Vagina (tissue), 2 donors: ENCODE measurements around the gene SLC1A5.
"Not testable (repeated sequence)": the region's sequence is repeated elsewhere in the genome, so short reads cannot be mapped to it uniquely, and the experiment has no call there.

ENCODE experiments used
- CTCF ChIP-seq, 3 experiments: fragments of 450-650 bp in 2 of 3; fragments of 200-600 bp in 1 of 3; sonication (generic) in 1 of 3; IDR thresholded peaks; one replicate each; pipeline ENCODE4 v1.5.1; 2017 to 2019; ENCODE audit warnings: antibody characterized with exemption in 3 of 3, mild to moderate bottlenecking in 2 of 3, moderate library complexity in 2 of 3
- POLR2A ChIP-seq, 2 donors: fragments of 450-650 bp; IDR thresholded peaks; one replicate each; pipeline ENCODE4 v1.6.1; 2017; ENCODE audit warnings: antibody characterized with exemption in 2 of 2, mild to moderate bottlenecking in 2 of 2, moderate library complexity in 2 of 2

DNA sequence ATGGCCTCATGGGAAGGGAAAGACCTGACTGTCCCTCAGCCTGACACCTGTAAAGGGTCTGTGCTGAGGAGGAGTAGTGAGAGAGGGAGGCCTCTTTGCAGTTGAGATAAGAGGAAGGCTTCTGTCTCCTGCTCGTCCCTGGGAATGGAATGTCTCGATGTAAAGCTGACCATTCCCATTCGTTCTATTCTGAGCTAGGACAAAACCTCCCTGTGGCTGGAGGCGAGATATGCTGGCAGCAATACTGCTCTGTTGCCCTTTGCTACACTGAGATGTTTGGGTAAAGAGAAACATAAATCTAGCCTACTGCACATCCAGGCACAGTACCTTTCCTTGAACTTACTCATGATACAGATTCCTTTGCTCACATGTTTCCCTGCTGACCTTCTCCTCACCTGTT lies 19.6 kb downstream of the SLC1A5 start:
- TF ChIP-seq CTCF, POLR2A (IDR thresholded peaks at IDR 0.05): not testable (repeated sequence)
